ENCODE data around the gene SAMD13.

Gene SAMD13

GRCh38 chr1:84301004-84301784 is at the start of gene SAMD13:
TSS of gene SAMD13 (plus strand) at chr1:84301708. CDS start at chr1:84303235, 1,527 bp downstream.
- DNase-seq (ENCODE audit: low read depth in 3 of 3), result no peak

- no peak for DNase-seq (ENCODE audit: low read depth in 3 of 3)
These were observed 48.5 kb upstream of the SAMD13 start for GRCh38 chr1:84253036-84253435.

DNA sequence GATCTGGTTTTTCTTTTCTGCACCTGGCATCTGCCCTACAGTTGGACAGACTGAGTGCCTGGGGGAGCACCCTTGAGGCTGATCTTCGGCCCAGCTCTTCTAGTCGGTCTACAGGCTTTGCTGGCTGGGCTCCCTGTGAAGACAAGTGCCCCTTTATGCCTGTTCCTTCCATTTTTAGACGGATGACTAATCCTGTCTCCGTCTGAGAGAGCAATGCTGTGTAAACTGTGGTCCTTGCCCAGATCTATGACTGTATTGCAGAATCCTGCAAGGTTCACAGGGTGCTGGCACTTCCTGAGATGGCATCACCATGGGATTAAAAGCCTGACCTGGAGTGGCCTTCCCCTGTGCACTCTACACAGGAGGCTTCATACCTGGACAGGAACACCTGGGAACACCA is 47.6 kb upstream of the SAMD13 start:
- DNase-seq (ENCODE audit: low read depth in 3 of 3), result no peak

- no peak for DNase-seq (ENCODE audit: low read depth in 3 of 3)
These were observed 46.7 kb upstream of the SAMD13 start for GRCh38 chr1:84254703-84255238.

DNA sequence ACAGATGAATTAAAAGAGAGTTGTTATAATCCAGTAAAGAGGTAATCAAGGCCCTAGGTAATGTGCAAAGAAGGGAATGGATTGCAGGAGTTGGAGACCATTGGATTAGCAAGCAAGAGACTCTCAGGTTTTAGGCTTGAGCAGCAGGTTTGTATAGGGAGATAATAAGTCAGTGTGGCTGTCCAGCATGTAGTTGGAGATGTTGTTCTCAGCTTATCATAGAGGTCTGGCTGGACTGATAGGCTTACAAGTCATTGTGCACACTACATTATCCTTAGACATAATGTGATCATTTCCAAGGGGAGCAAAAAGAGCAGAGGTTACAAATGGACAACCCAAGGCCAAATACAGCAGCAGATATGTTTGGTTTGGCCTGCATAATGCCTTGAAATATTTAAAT is 45.9 kb upstream of the SAMD13 start:
- no peak for DNase-seq (ENCODE audit: low read depth in 3 of 3)

DNA sequence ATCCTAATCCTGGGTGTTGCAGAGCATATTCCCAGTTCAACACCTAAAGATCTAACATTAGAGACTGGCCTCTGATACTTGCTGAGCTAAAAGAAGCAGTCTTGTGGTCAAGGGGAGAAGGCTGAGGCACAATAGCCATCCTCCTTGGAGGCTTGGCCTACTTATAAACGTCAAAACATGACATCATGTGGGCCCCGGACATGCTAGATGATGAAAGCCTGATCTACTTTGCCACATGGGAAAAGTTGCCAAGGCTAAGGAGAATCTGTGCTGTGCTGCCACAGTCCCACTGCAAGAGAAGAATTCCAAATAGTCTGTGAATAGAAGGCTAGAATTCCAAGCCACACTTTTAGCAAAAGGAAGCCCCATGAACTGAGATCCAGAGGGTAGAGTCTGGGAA is 43.9 kb upstream of the SAMD13 start:
- no peak for DNase-seq (ENCODE audit: low read depth in 3 of 3)

DNA sequence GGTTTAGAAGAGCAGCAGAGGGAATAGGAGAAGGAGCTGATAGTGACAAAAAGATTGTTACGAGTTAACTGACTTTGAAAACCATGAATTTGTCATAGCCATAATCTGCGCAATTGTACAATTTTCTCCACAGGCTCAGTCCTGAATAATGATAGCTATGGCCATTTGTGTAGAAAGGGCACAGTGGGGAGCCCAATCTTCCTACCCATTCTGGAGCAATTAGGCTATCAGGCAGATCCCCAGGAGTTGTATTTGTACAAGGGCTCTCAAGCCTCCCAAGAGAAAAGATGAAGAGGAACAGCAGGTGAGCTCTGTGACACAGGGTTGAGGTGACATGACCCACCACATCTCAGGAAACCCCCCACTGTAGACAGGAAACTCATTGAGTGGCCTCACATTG is 42.1 kb upstream of the SAMD13 start:
- DNase-seq (ENCODE audit: low read depth in 3 of 3), result no peak

DNA sequence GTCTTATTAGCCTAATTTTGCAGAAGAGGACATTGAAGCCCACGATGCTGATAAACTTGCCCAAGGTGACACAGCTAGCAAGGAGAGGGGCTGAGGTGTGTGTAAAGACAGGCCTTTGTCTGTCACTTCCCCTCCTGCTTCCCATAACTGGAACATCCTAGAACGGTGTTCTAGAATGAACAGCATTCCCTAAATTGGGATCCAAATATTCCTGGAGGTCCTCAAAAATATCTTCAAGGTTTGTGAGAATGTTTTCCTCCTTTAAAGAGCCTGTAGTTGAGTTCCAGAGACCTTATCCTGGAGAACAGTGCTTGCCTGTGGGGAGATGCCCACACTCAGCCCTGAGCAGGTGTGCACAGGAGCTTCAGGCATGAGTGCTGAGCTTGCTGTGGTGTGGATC is 41.5 kb upstream of the SAMD13 start:
- DNase-seq (ENCODE audit: low read depth in 3 of 3), result no peak

- DNase-seq (ENCODE audit: low read depth in 3 of 3), result no peak
These were observed 40.5 kb upstream of the SAMD13 start for GRCh38 chr1:84260852-84261518.

GRCh38 chr1:84264961-84265360 is 36.5 kb upstream of the SAMD13 start:
- DNase-seq (ENCODE audit: low read depth in 3 of 3), result no peak

DNA sequence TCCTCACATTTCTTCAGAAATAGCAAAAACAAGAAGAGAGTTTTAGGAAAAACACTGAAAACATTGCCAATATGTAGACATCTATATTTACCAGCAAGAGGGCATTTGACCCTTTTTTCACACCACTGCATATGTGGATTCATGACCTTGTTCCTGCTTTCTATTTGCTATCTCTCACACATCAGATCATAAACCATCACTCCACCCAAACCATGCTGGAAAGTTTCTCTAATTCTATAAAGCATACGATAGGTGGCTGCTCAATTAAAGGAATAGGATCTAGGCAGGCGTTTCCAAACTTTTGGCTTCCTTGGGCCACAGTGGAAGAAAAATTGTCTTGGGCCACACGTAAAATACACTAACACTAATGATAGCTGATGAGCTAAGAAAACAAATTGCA is 35.6 kb upstream of the SAMD13 start:
- DNase-seq (ENCODE audit: low read depth in 3 of 3), result no peak

- no peak for DNase-seq (ENCODE audit: low read depth in 3 of 3)
These were observed 34.8 kb upstream of the SAMD13 start for GRCh38 chr1:84266748-84267147.

DNA sequence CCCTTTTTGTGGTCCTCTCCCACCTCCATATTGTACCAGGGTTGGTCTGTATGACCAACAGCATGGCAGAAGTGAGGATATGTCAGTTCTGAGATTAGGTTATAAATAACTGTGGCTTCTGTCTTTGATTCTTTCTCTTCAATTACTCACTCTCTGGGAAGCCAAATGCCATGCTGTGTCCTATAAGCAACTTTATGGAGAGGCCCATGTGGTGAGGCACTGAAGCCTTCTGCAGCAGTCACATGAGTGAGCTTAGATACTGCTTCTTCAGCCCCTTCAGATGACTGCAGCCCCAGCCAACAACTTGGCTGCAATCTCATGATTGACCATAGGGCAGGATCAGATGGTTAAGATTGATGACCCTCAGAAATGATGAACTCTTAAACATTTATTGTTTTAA is 34.0 kb upstream of the SAMD13 start:
- no peak for DNase-seq (ENCODE audit: low read depth in 3 of 3)

- no peak for DNase-seq (ENCODE audit: low read depth in 3 of 3)
These were observed 33.2 kb upstream of the SAMD13 start for GRCh38 chr1:84268346-84268745.

- DNase-seq (ENCODE audit: low read depth in 3 of 3), result no peak
These were observed 32.2 kb upstream of the SAMD13 start for GRCh38 chr1:84269306-84269705.

DNA sequence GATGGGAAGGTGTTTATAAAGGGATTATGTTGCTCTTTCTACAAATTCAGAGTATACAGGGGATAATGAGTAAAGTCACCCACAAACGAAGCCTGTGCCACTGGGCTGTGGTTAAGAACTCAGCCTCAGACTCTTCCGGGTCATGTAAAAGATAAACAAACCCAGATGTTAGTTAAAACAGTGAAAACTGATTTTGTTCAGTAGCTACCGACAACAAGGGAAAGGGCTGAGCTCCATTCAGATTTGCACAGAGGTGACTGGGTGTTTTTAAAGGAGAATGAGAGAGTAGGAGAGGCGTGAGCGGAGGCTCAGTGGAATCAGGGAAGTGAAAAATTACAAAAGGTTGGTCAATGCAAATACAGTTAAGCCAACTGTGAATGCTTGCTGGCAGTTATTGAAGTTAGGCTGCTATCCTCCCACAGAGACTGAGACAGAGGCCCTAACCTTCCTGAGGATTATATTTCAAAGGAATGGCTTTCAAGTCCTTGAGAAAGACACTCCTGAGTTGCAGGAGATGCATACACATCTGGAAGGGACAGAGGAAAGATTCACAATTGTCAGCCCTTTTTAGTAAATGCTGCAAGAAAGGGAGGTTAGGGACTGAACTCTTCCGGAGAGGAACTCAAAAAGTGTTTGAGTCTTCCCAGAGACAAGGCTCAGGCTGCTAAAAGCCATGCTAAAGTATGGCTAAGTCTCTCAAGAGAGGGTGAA is 29.9 kb upstream of the SAMD13 start:
- DNase-seq (ENCODE audit: low read depth in 3 of 3), result no peak

GRCh38 chr1:84272401-84272800 is 29.1 kb upstream of the SAMD13 start:
- no peak for DNase-seq (ENCODE audit: low read depth in 3 of 3)

- no peak for DNase-seq (ENCODE audit: low read depth in 3 of 3)
These were observed 24.0 kb upstream of the SAMD13 start for GRCh38 chr1:84277343-84278059.

DNA sequence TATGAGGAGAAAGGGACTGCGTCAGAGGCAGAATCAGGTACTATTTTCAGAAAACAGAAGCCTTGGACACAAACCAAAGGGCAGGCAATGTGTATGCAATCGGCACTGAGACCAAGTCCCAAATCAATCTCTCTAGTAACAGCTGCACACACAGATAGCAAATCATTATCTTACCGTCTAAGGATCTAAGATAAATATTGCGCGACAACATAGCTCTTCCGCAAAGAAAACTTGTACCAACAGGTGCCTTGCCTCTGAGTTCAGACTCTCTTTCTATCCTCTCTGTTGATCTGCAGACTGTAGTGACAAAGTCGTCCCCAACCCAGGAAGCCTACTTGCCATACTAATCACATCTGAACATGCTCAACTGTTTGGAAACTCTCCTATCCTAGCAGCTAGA is 22.6 kb upstream of the SAMD13 start:
- DNase-seq (ENCODE audit: low read depth in 3 of 3), result no peak

- no peak for DNase-seq (ENCODE audit: low read depth in 3 of 3)
These were observed 20.6 kb upstream of the SAMD13 start for GRCh38 chr1:84280912-84281311.

DNA sequence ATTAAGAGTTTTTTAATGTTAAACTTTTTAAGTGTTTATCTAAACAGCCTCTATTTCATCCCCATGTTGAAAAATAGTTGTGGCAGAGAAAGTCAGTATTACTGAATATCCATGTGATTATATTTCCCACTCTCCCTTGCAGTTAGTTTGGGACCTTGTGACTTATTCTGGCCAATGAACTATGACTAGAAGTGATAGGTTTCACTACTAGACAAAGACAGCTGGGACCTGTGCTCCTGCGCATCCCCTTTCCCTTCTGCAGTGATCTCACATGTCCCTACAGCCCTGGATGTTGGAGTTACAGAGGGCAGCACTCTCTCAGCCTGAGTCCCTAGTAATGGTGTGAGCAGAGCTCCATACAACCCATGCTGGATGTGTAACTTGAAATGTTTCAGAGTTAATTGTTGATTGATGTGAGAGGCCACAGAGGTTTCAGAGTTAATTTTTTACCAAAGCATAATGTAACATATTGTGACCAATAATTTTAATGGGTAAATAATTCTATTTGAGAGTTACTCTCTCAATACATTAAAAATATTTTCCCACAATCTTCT is 18.7 kb upstream of the SAMD13 start:
- no peak for DNase-seq (ENCODE audit: low read depth in 3 of 3)

GRCh38 chr1:84283381-84283780 is 18.1 kb upstream of the SAMD13 start:
- DNase-seq (ENCODE audit: low read depth in 3 of 3), result no peak
